CD4-positive, alpha-beta T cell treated with Interleukin-15 for 1 hour (primary cell): Measurements from ENCODE around the gene PRSS12.
A peak's percentile ranks its signal among the peaks of the same experiment; 100 is the strongest.
"Not testable (repeated sequence)": the region's sequence is repeated elsewhere in the genome, so short reads cannot be mapped to it uniquely, and the experiment has no call there.

Source experiments
- DNase-seq: peaks from one replicate; pipeline ENCODE4 v3.0.0-alpha.2; 2020

PRSS12 gene

GRCh38 chr4:118314221-118314620, 38.6 kb downstream of the PRSS12 start:
- DNase-seq: no peak

- DNase-seq: no peak
These were observed 39.7 kb downstream of the PRSS12 start for GRCh38 chr4:118313098-118313497.

- no peak for DNase-seq
These were observed 44.3 kb downstream of the PRSS12 start for GRCh38 chr4:118308306-118309030.

- no peak for DNase-seq
These were observed 45.2 kb downstream of the PRSS12 start for GRCh38 chr4:118307643-118308042.

GRCh38 chr4:118299619-118300018, 53.2 kb downstream of the PRSS12 start:
- DNase-seq: not testable (repeated sequence)

- no peak for DNase-seq
These were observed 56.1 kb downstream of the PRSS12 start for GRCh38 chr4:118296729-118297128.

- no peak for DNase-seq
These were observed 61.9 kb downstream of the PRSS12 start for GRCh38 chr4:118290951-118291350.

- no peak for DNase-seq
These were observed 63.0 kb downstream of the PRSS12 start for GRCh38 chr4:118289794-118290193.

GRCh38 chr4:118287711-118288451, 64.9 kb downstream of the PRSS12 start:
- no peak for DNase-seq

GRCh38 chr4:118286685-118287084, 66.1 kb downstream of the PRSS12 start:
- no peak for DNase-seq

GRCh38 chr4:118285931-118286330, 66.9 kb downstream of the PRSS12 start:
- no peak for DNase-seq

- no peak for DNase-seq
These were observed 68.6 kb downstream of the PRSS12 start for GRCh38 chr4:118284169-118284568.

GRCh38 chr4:118282692-118283091, 70.1 kb downstream of the PRSS12 start:
- no peak for DNase-seq

- no peak for DNase-seq
These were observed 71.0 kb downstream of the PRSS12 start for GRCh38 chr4:118281611-118282442.

GRCh38 chr4:118280501-118281218, 72.1 kb downstream of the PRSS12 start:
- DNase-seq: peak; percentile 49

GRCh38 chr4:118279920-118280432, 72.8 kb downstream of the PRSS12 start:
- DNase-seq: no peak

GRCh38 chr4:118279328-118279727, 73.5 kb downstream of the PRSS12 start:
- no peak for DNase-seq

- peak; percentile 99 for DNase-seq
These were observed 74.1 kb downstream of the PRSS12 start for GRCh38 chr4:118278473-118279274.

- no peak for DNase-seq
These were observed 75.6 kb downstream of the PRSS12 start for GRCh38 chr4:118277243-118277642.

GRCh38 chr4:118276580-118276979, 76.2 kb downstream of the PRSS12 start:
- no peak for DNase-seq

GRCh38 chr4:118273642-118274041, 79.2 kb downstream of the PRSS12 start:
- no peak for DNase-seq

GRCh38 chr4:118271788-118272187, 81.0 kb downstream of the PRSS12 start:
- DNase-seq: no peak
